Measurements from ENCODE around the gene ALKBH8. TPM values are rescaled to one million over a fixed set of nuclear protein-coding genes. Genes with fewer than 3 reads are reported as not detected.
"Not testable (repeated sequence)": the region's sequence is repeated elsewhere in the genome, so short reads cannot be mapped to it uniquely, and the experiment has no call there.

Gene ALKBH8
- total and polyA plus RNA-seq, 5 donors, result 3.1 to 8.3 (median 6.5) TPM

DNA sequence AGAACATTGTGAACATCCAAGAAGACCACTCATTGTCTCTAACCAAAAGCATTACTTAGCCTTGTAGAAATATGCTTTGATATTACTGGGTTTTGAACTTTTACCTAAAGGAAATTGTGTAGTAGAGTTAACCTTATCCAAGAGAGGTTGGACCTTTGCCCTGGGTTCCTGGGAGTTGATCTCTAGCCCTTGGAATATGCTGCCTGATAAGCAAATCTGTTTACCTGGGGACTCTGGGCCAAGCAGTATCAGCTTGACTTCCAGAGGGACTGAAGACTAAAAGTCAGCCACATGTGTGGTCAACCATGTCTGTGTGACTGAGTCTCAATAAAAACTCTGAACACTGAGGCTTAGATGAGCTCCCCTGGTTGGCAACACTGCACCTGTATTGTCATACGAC is 63.8 kb downstream of the ALKBH8 start:
- Histone ChIP-seq H3K27ac (ENCODE audit: low read length) (no peak overlapping the region), H3K4me3 (ENCODE audit: low read length) (no peak overlapping the region), H3K9me3 (ENCODE audit: control insufficient read depth, low read length) (no peaks in the 10 kb centered on the region), H3K4me1 (ENCODE audit: control insufficient read depth, insufficient read depth, low read length) (no peaks in the 10 kb centered on the region), H3K27me3 (ENCODE audit: control insufficient read depth, insufficient read depth) (no peaks in the 10 kb centered on the region)
- WGBS, result 98% methylated on average over 1 of the region's 1 CpG
- DNase-seq (no peak), ATAC-seq (no peak)
- intact Hi-C loops (cut with DNase I), result no loop called here

GRCh38 chr11:107497371-107497770 is 68.2 kb downstream of the ALKBH8 start:
- H3K27me3 ChIP-seq (ENCODE audit: control insufficient read depth, insufficient read depth); intact Hi-C loops (cut with DNase I); H3K9me3 ChIP-seq (ENCODE audit: control insufficient read depth, low read length); ATAC-seq; H3K4me3 ChIP-seq (ENCODE audit: low read length); DNase-seq; H3K27ac ChIP-seq (ENCODE audit: low read length); H3K4me1 ChIP-seq (ENCODE audit: control insufficient read depth, insufficient read depth, low read length): not testable (repeated sequence)
- 96% methylated on average over 7 of the region's 7 CpGs for WGBS

- no peaks in the 10 kb centered on the region for H3K9me3 ChIP-seq (ENCODE audit: control insufficient read depth, low read length)
- no peak overlapping the region for H3K27ac ChIP-seq (ENCODE audit: low read length)
- H3K4me1 ChIP-seq (ENCODE audit: control insufficient read depth, insufficient read depth, low read length), result peaks cover 2% of the 10 kb centered on the region
- intact Hi-C loops (cut with DNase I), result no loop called here
- DNase-seq (no peak), ATAC-seq (no peak)
- no peaks in the 10 kb centered on the region for H3K27me3 ChIP-seq (ENCODE audit: control insufficient read depth, insufficient read depth)
- 61% methylated on average over 4 of the region's 4 CpGs for WGBS
- no peak overlapping the region for H3K4me3 ChIP-seq (ENCODE audit: low read length)
These were observed 69.5 kb downstream of the ALKBH8 start for GRCh38 chr11:107496011-107496410.

GRCh38 chr11:107494055-107494454 is 71.5 kb downstream of the ALKBH8 start:
- ATAC-seq, result no peak
- Histone ChIP-seq H3K4me3 (ENCODE audit: low read length) (no peak overlapping the region), H3K27me3 (ENCODE audit: control insufficient read depth, insufficient read depth) (no peaks in the 10 kb centered on the region), H3K9me3 (ENCODE audit: control insufficient read depth, low read length) (no peaks in the 10 kb centered on the region), H3K4me1 (ENCODE audit: control insufficient read depth, insufficient read depth, low read length) (peaks cover 2% of the 10 kb centered on the region), H3K27ac (ENCODE audit: low read length) (no peak overlapping the region)
- intact Hi-C loops (cut with DNase I), result no loop called here
- no peak for DNase-seq
- WGBS, result 71% methylated on average over 1 of the region's 1 CpG

GRCh38 chr11:107493117-107493516 is 72.4 kb downstream of the ALKBH8 start:
- DNase-seq (no peak), ATAC-seq (no peak)
- Histone ChIP-seq H3K4me3 (ENCODE audit: low read length) (no peak overlapping the region), H3K27me3 (ENCODE audit: control insufficient read depth, insufficient read depth) (no peaks in the 10 kb centered on the region), H3K4me1 (ENCODE audit: control insufficient read depth, insufficient read depth, low read length) (peaks cover 2% of the 10 kb centered on the region), H3K27ac (ENCODE audit: low read length) (no peak overlapping the region), H3K9me3 (ENCODE audit: control insufficient read depth, low read length) (no peaks in the 10 kb centered on the region)
- 98% methylated on average over 1 of the region's 1 CpG for WGBS
- intact Hi-C loops (cut with DNase I), result no loop called here

DNA sequence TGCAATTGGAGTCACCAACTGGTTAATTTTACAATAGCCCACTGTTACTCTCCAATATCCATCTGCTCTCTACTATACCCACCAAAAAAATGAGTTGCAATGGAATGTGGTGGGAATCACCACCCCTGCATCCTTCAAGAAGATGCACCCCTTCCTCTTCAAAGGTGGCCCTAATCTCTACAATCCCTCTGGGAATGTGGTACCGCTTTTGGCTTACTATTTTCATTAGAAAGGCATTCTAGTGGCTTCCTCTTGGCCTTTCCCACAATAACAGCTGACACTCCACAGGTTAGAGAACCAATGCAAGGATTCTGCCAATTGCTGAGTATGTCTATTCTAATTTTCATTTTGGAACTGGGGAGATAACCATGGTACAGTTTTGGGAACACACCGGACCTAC is 74.7 kb downstream of the ALKBH8 start:
- H3K27me3 ChIP-seq (ENCODE audit: control insufficient read depth, insufficient read depth), result no peaks in the 10 kb centered on the region
- no peak for DNase-seq
- no peak overlapping the region for H3K27ac ChIP-seq (ENCODE audit: low read length)
- intact Hi-C loops (cut with DNase I), result no loop called here
- ATAC-seq, result no peak
- H3K9me3 ChIP-seq (ENCODE audit: control insufficient read depth, low read length), result no peaks in the 10 kb centered on the region
- H3K4me3 ChIP-seq (ENCODE audit: low read length), result no peak overlapping the region
- 80% methylated on average over 2 of the region's 2 CpGs for WGBS
- H3K4me1 ChIP-seq (ENCODE audit: control insufficient read depth, insufficient read depth, low read length), result no peaks in the 10 kb centered on the region

DNA sequence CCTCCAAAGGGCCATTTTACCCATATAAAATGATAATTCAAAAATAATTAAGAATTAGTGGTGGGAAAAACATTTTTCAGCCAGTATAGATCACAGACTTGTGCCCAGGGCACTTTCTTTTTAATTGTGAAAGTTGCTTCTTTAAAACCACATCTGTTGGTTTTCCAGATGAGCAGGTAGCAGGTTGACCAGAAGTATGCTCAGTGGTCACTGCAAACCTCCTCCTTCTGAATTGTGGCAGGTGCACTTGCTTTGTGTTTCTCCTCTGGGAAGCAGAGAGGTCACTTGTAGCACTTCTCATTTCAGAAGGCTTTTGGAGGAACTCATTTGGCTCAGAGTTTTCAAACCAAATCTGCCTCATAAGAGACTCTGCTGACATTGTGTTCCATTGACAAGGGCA is 83.3 kb downstream of the ALKBH8 start:
- intact Hi-C loops (cut with DNase I), result no loop called here
- H3K27me3 ChIP-seq (ENCODE audit: control insufficient read depth, insufficient read depth), result no peaks in the 10 kb centered on the region
- H3K9me3 ChIP-seq (ENCODE audit: control insufficient read depth, low read length), result no peaks in the 10 kb centered on the region
- DNase-seq, result no peak
- no peak overlapping the region for H3K27ac ChIP-seq (ENCODE audit: low read length)
- H3K4me1 ChIP-seq (ENCODE audit: control insufficient read depth, insufficient read depth, low read length), result no peaks in the 10 kb centered on the region
- no peak for ATAC-seq
- H3K4me3 ChIP-seq (ENCODE audit: low read length), result no peak overlapping the region

GRCh38 chr11:107478922-107479321 is 86.6 kb downstream of the ALKBH8 start:
- H3K27ac ChIP-seq (ENCODE audit: low read length), result no peak overlapping the region
- ATAC-seq (no peak), DNase-seq (no peak)
- H3K4me3 ChIP-seq (ENCODE audit: low read length), result no peak overlapping the region
- H3K4me1 ChIP-seq (ENCODE audit: control insufficient read depth, insufficient read depth, low read length), result no peaks in the 10 kb centered on the region
- intact Hi-C loops (cut with DNase I), result no loop called here
- no peaks in the 10 kb centered on the region for H3K9me3 ChIP-seq (ENCODE audit: control insufficient read depth, low read length)
- no peaks in the 10 kb centered on the region for H3K27me3 ChIP-seq (ENCODE audit: control insufficient read depth, insufficient read depth)

- Histone ChIP-seq H3K27ac (ENCODE audit: low read length) (no peak overlapping the region), H3K27me3 (ENCODE audit: control insufficient read depth, insufficient read depth) (no peaks in the 10 kb centered on the region), H3K9me3 (ENCODE audit: control insufficient read depth, low read length) (no peaks in the 10 kb centered on the region), H3K4me3 (ENCODE audit: low read length) (no peak overlapping the region), H3K4me1 (ENCODE audit: control insufficient read depth, insufficient read depth, low read length) (no peaks in the 10 kb centered on the region)
- intact Hi-C loops (cut with DNase I), result no loop called here
- WGBS, result 86% methylated on average over 3 of the region's 3 CpGs
- ATAC-seq (no peak), DNase-seq (no peak)
These were observed 87.7 kb downstream of the ALKBH8 start for GRCh38 chr11:107477820-107478219.

- no peak overlapping the region for H3K27ac ChIP-seq (ENCODE audit: low read length)
- no peaks in the 10 kb centered on the region for H3K9me3 ChIP-seq (ENCODE audit: control insufficient read depth, low read length)
- H3K4me1 ChIP-seq (ENCODE audit: control insufficient read depth, insufficient read depth, low read length), result no peaks in the 10 kb centered on the region
- DNase-seq (no peak), ATAC-seq (no peak)
- intact Hi-C loops (cut with DNase I), result no loop called here
- no peaks in the 10 kb centered on the region for H3K27me3 ChIP-seq (ENCODE audit: control insufficient read depth, insufficient read depth)
- no peak overlapping the region for H3K4me3 ChIP-seq (ENCODE audit: low read length)
- WGBS, result 70% methylated on average over 3 of the region's 3 CpGs
These were observed 91.7 kb downstream of the ALKBH8 start for GRCh38 chr11:107473792-107474191.

GRCh38 chr11:107472966-107473365 is 92.6 kb downstream of the ALKBH8 start:
- ATAC-seq (no peak), DNase-seq (no peak)
- intact Hi-C loops (cut with DNase I), result no loop called here
- no peak overlapping the region for H3K27ac ChIP-seq (ENCODE audit: low read length)
- WGBS, result 32% methylated on average over 1 of the region's 1 CpG
- no peaks in the 10 kb centered on the region for H3K4me1 ChIP-seq (ENCODE audit: control insufficient read depth, insufficient read depth, low read length)
- H3K27me3 ChIP-seq (ENCODE audit: control insufficient read depth, insufficient read depth), result no peaks in the 10 kb centered on the region
- H3K4me3 ChIP-seq (ENCODE audit: low read length), result no peak overlapping the region
- no peaks in the 10 kb centered on the region for H3K9me3 ChIP-seq (ENCODE audit: control insufficient read depth, low read length)

GRCh38 chr11:107468596-107468995 is 96.9 kb downstream of the ALKBH8 start:
- Histone ChIP-seq H3K27me3 (ENCODE audit: control insufficient read depth, insufficient read depth) (no peaks in the 10 kb centered on the region), H3K9me3 (ENCODE audit: control insufficient read depth, low read length) (no peaks in the 10 kb centered on the region), H3K4me1 (ENCODE audit: control insufficient read depth, insufficient read depth, low read length) (no peaks in the 10 kb centered on the region), H3K4me3 (ENCODE audit: low read length) (no peak overlapping the region), H3K27ac (ENCODE audit: low read length) (no peak overlapping the region)
- ATAC-seq (no peak), DNase-seq (no peak)
- intact Hi-C loops (cut with DNase I), result no loop called here
- WGBS, result 49% methylated on average over 3 of the region's 3 CpGs
